D341Med (cell line): ENCODE data around the gene GLP1R.
A peak's percentile ranks its signal among the peaks of the same experiment; 100 is the strongest.

Source experiments
- DNase-seq: peaks from one replicate; pipeline ENCODE4 v3.0.0; 2012; ENCODE audit warnings: low spot score

The GLP1R gene

DNA sequence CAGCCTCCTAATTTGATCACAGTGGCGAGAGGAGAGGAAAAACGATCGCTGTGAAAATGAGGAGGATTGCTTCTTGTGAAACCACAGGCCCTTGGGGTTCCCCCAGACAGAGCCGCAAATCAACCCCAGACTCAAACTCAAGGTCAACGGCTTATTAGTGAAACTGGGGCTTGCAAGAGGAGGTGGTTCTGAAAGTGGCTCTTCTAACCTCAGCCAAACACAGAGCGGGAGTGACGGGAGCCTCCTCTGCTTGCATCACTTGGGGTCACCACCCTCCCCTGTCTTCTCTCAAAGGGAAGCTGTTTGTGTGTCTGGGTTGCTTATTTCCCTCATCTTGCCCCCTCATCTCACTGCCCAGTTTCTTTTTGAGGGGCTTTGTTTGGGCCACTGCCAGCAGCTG, 37.7 kb downstream of the GLP1R start:
- DNase-seq: no peak

DNA sequence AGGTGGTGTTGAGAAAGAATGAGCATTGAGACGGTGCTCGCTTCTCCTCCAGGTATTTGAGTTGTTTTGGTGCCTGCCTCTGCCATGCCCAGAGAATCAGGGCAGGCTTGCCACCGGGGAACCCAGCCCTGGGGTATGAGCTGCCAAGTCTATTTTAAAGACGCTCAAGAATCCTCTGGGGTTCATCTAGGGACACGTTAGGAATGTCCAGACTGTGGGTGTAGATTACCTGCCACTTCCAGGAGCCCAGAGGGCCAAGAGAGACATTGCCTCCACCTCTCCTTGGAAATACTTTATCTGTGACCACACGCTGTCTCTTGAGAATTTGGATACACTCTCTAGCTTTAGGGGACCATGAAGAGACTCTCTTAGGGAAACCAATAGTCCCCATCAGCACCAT, 38.1 kb downstream of the GLP1R start:
- no peak for DNase-seq

DNA sequence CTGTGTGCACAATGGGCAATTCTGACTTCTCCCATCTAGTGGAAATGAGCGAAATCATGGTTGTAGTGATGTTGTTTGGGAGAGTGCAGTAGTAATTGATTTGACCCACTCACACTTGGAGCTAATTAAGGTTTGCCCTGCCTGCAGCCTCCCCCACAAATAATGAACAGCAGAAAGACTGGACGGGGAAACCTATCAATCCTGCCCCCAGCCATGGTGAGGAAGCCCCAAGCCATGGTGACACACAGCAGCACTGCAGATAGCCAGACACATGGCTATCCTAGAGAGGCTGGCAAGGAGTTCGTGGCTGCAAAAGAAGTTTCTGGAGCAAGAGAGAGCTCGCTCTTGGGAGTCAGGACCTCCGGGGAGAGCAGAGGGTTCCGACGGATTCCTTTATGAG, 38.6 kb downstream of the GLP1R start:
- no peak for DNase-seq

DNA sequence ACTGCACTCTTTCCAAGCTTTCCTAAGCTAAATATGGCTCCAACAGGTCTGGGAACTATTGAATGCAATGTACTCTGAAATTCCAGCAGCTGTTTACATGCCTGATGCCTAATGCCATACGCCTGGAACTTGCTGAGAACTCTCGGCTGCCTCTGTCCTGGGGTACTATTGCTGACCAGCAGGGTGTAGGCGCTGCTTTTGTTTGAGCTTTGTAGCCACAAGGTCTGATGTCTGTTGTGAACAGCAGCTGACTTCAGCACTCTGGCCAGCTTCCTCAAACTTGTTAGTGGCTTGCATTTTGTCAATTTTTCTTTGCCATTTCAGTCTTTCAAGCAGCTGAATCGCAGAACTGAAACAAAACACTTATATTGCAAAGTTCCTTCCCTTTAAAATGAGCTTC, 39.8 kb downstream of the GLP1R start:
- DNase-seq: no peak

DNA sequence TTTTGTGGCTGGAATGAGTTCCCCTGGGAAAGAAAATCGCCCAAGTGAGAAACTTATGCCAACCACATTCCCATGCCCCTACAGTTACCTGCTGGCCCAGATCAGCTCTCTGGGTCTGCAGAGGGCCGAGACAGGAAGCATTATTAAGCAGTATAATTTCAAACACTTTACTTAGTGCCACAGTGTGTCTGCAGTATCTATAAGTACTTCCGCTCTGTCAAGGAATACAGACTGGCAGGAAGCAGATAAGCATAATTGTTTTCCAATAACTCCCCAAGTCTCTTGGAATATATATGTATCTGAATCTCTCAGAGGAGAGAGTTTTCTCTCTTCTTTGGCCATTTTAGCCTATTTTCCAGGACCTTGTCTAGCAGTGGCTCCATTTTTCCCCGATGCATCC, 41.5 kb downstream of the GLP1R start:
- no peak for DNase-seq

DNA sequence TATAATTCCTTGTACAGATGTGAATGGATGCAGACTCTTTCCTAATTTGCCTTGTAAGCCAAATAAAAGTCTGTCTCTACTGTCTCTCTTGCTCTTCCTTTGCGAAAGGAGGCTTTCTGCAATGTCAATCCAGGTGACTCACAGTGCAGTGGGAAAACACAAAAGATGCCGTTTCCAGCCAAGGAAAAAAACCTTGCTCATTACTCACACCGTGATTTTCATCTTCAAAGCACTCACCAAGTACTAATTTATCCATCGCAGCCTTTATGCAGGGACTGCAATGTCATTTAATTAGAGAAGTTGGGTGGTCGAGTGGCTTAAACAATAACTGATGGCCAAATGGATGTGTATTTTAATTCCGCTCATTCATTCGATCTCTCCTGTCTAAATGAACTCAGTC, 42.6 kb downstream of the GLP1R start:
- DNase-seq: no peak

DNA sequence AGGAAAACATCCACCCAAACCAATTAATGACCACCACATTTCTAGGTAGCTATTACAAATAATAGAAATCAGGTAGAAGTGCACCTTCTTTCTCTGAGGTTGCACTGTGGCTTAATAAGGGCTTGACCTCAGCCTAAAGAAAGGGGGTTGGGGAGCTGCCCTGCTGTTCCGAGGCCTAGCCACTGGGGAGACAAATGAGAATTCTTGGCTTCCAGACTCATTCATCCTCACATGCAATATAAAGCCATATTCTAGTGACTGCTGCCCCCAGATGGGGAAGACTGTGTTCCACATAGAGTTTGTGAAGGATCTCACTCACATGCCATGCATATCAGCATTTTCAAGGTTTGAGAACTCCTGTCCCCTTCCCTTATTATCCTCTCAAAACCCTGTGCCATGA, 43.5 kb downstream of the GLP1R start:
- no peak for DNase-seq

DNA sequence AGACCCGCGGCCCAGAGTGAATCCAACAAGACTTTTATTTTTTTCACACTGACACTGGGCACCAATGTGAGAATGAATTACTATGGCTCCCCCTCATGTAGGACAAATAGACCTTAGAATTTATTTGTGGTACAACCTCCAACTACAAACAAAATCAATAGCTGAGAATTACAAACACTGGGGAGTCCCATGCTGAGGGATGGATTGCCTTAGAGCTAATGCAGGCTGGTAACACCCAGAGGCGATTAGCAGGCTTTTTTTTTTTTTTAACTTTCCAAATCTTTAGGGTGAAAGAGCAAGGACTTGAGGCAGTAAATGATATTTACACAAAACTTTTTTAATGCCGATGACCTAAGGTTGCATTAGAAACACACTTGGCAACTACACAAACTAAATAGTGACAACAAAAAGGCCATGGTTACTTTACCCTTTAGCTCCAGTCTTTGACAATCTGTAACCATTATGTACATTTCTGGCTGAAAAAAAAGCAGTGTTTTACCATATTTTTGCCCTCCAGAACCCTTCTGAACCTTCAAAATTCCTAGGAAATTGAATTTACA, 44.6 kb downstream of the GLP1R start:
- DNase-seq: no peak

DNA sequence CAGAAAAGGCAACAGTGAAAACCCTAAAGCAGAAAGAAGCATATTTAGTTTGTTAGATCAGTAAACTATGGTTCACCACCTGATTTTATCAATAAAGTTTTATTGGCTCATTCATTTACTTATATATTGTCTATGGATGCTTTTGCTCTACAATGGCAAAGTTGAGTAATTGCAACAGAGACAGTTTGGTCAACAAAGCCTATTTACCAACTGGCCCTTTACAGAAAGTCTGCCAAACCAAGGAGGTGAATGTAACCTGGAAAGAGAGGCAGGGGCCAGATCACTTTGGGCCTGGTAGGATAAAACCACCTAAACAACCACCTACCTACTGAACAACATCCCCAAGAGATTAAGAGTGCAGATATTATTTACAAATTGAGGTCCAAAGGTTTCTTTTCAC, 47.0 kb downstream of the GLP1R start:
- no peak for DNase-seq

DNA sequence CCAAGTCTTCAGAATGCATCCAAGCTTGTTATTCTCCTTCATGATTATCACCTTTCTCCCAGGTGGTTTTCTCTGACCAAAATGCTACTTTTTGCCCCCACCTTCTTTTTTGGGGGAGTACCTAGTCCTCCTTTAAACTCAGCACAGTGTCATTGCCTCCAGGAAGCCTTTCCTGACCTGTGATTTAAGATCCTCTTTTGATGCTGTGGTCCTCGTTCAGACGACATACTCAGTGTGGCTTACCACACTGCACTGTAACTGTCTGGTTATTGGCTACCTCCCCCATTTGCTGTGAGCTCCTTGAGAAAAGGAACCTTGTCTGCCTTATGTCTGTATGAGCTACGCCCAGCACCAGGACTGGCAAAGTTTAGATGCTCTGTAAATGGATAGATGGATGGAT, 51.8 kb downstream of the GLP1R start:
- no peak for DNase-seq

DNA sequence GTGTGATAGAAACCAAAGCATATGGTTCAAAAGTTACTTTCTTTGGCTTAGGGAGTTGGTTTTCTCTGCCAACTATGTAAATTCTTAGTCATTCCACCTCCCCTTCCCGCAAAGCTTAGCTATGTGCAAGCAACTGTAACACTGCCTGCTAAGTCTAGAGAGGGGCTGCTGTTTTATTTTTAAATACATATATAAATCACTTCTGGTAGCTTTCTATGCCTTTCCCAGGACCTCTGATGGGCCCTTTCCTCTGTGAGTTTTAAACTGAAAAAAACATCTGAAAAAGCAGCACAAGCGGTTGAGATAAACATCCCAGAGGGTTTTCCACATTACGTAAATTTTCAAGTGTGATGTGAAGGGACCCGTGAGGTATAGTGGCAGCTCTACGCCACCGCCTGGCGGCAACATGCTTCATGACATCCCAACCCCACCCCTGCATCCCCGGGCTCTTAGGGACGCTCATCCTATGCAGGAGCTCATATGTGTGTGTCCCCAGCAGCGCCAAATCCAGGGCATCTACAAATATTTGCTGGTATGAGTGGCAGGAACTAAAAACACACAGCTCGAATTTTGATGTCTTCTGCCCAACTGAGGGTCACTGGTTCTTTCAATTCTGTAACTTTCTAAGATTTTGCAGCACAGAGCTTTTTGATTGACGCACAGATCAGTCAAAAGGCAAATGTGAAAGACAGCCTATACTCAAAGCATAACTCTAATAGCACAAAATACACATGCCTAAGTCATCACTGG, 53.7 kb downstream of the GLP1R start:
- DNase-seq: no peak

DNA sequence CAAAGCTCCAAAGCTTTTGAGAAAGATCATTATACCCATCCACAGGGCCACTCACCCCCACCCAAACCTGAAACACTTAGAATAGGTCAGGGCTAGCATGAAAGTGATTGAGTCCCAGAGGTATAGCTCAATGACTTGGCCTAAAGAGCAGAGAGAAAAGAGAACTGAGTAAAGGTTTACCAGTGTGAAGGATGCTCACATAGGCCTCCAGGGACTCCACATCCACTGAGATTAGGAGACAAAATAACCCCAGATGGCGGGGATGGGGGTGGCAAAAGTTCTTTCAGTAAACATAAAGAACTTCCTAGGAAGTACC, 54.2 kb downstream of the GLP1R start:
- no peak for DNase-seq

DNA sequence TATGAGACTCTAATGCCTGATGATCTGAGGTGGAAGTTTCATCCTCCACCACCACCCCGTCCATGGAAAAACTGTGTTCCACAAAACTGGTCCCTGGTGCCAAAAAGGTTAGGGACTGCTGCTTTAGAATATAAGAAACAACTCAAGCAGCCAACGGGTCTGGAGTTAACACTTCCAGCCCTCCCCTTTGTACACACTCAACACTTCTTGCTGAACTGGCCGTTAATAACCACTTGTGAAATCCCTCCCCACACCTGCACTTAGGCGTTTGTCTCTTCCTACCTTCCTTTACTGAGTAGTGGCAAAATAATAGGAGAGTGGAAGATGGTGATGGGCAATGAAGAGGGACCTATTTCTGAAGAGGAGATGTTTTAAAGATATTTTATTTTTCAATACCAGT, 55.9 kb downstream of the GLP1R start:
- no peak for DNase-seq

DNA sequence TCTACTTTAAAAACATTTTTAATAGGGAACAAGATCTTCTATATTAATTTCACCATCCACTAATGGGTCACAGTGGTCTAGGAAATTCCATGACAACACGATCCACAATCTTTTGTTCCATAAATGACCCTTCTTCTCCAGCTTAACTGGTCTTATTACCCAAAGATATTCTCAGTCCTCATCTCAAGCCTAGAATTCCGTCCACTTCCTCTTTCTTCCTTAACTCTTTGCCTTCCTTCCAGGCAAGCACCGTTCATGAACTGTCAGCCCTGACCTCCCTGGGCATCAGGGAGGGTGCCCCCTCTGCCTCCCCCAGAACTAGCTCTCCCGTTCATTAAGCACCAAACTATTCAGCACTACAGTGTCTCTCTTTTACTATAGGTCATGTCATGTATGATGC, 58.5 kb downstream of the GLP1R start:
- DNase-seq: no peak

DNA sequence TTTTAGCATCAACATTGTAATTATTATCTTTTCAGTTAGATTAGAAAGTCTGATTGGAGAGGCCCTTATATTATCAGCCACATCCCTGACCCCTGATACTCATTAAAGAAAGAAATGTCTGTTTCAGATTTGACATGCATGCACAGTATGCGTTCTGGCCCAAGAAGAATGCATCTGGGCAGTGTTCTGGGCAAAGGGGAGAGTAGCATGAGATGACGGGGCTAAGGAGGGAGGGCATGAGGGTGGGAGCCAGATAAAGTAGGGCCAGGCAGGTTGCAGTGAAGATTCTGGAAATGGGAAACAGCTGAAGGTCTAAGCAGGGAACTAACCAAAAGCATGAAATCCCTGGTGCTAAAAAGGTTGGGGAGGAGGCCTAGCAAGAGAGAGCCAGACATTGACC, 59.1 kb downstream of the GLP1R start:
- no peak for DNase-seq

DNA sequence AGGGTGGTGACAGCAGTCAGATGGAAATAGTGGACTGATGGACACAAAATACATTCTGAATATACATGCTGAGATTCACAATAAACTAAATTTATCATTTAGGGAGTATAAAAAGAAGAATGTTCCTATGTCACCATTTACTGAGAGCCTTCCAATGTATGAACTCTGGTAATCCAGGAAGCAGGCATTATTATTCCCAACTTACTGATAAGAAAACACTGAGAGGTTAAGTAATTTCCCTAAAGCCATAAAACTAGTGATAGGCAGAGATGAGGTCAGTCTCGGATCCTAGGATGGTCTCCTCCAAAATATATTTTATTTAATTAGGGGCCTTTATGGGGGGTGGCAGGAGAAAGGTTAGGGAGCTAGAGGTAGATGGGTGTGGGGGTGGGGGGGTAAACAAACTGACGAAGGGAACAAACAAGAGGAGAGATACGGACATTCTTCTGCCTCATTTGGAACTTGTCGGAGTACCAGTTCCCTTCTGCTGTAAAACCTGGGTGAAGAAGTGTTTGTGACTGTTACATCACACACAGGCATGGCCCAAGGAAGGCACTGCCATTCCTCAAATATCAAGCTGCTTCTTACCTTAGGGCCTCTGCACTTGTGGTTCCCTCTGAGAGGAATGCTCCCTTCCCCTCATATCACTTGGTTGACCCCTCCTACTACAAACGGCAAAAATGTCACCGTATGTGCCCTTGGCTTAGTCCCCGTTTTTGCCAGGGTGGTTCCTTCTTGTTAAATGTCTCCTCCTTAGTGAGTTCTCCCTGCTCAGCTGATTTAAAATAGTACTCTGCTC, 59.7 kb downstream of the GLP1R start:
- no peak for DNase-seq

DNA sequence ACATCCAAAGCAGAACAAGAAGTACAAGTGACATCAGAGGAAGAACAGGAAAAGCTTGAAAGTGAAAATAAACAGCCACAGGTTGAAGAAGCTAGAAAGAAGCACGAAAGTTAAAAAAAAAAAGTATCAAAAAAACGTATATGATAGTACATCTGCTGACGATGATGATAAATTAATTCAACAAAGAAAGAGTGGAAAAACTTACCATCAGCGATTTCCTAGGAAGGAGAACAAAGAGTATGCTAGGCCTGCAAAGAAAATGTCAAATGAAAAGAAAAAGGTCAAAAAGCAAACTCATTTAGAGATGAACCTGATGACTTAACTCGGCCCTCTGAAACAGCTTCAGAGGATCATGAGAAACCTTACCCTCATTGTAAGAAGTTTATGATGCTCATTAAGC, 62.7 kb downstream of the GLP1R start:
- no peak for DNase-seq

DNA sequence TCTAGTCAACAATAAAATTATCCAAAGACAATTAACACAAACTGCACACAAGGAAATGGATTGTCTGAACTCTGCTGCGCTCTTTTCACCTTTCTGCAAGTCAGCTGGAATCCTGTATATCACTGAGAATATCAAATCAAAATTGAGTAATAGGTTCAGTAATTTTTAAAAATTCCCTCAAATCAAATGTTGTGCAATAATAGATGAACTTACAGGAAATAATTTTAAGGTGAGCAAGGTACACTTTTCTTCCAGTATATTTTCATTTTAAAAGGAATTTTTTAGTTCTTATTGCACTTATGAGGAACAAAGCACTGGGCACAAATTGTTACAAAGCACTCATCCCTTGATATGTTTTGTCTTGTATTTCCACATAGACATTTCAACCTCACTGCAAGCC, 65.2 kb downstream of the GLP1R start:
- DNase-seq: no peak

DNA sequence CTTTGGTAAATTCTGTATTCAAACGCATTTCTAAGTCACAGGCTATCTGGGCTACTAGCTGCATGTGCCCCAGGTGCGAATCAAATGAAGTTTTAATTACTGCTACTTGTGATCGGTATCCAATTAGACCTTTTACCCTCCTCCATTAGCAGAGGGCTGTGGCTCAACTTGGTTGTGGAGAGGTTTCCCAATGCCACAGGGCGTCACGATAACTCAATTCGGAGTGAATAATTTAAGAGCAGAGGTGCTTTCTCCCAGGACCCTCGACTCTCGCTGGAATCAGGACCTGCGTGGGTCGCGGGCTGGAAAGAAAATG, 65.8 kb downstream of the GLP1R start:
- DNase-seq: no peak

DNA sequence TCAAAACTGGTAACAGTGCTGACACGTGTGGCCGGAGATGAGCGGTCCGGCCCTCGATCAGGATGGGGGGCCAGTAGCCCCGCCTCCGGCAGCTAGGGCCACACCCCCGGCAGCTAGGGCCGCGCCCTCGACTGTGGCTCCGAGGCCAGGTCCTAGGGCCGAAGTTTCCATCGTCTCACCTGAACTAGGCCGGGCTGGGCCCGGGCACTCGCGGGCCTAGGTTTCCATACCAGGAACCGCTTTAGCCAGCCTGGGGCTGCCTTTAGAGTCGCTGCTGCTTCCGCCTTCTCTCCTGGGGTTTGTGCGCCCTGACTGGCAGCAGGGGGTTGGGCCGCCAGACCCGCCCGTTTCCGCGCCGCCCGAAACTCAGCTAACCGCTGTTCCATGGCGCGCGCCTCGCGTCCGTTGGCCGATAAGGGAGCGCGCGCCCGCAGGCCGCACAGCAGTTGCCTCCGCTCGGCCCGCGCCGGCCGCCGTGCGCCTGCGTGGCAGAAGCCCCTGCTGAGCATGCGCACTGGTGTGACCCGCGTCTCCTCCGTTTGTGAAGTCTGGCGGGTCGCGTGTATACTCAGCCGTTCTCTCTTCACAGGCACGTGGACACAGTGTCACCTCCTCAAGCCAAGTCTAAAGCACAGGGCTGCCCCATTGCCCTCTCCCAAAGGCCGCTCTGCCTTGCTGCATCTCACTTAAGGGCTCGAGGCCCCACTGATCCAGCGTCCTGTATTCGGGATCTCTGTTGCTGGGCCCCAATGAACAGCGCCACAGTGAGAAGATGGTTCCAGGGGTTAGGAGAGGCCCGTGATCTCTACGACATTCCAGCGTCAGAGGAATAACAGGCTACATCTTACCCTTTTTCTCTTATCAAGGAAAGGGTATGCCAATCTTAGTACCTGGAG, 66.4 kb downstream of the GLP1R start, which contains the start of gene SAYSD1:
TSS of gene SAYSD1 (minus strand) at position 483 of the 896 bp plus-strand sequence. CDS start at position 386, 97 bp downstream.
- peak; percentile 97 for DNase-seq

DNA sequence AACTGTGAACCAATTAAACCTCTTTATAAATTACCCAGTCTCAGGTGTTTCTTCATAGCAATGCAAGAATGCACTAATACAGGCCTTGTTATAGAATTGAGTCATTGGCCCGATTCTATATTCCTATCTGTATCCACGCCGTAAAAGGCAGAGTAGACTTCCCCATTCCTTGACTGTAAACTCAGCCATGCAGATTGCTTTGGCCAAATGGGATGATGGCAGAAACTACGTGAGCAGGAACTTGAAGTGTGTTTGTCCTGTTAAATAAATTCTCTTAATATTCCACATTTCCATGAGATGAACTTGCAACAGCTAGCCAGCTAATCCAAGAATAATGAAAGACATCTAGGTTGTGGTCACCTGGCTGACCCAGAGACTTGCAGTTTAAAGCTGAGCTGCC, 70.3 kb downstream of the GLP1R start:
- no peak for DNase-seq

DNA sequence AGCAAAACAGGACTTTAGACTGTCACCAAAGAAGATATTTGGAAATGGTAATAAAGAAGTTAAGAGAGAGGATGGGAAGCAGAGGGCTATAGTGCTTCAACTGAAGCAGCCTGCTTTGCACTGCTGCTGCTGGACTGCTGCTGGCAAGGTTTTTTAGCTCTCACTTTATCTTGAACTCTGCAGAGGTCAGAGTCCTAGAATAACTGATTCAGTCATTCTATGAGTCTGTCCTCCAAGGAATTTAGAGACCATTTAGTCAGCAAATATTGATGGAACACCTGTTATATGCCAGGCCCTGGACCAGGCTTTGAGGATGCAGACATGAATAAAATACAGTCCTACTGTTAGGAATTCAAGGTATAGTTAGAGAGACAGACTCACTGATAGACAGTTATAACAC, 75.5 kb downstream of the GLP1R start:
- no peak for DNase-seq

DNA sequence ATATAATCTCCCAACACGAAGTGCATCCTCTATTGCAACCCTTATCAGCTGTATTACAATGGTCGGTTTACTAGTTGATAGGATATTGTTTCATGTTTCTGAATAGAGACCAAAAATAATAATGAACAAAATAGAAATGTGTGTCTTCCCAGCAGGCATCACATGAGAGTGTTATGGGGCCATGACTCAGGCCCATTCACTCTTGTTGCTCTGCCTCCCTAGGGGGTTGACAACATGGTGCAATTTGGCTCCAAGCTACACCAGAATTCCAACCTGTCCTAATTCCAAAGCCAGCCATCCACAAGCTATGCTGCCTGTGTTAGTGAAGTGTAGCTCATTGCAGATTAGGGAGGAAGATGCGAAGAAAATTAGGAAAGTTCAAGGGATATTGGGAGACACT, 79.5 kb downstream of the GLP1R start:
- DNase-seq: no peak
